ENCODE results near the gene KSR1. TPM values are rescaled to one million over a fixed set of nuclear protein-coding genes. Genes with fewer than 3 reads are reported as not detected.
"Not testable (repeated sequence)": the region's sequence is repeated elsewhere in the genome, so short reads cannot be mapped to it uniquely, and the experiment has no call there.

The KSR1 gene
- total RNA-seq, 1 donor from 2014 or later = 9.5 TPM

DNA sequence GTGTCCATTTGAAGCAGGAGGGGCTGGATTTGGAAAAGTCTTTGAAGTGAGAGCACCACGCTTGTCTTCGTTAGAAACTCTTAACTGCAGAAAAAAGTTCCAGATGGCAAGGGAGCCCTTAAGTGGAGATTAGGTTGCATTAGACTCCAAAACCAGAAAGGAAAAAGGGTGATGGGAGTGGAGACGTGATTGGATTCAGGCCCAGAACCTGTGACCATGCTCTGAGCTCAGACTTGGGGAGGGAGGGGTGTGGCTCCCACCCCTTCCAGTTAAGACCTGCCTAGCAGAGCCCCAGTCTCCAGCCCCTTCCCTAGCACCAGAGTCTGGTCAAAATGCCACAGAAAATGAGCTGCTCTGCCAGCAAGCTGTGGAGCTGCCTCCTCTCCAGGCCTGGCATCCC, 168.3 kb downstream of the KSR1 start:
- intact Hi-C loops (cut with micrococcal nuclease) = no loop called here
- H3K4me3 ChIP-seq = no peak overlapping the region
- H3K27ac ChIP-seq (replicated peaks) = no peak overlapping the region
- no peaks in the 10 kb centered on the region for H3K27me3 ChIP-seq (ENCODE audit: low read depth)
- no peaks in the 10 kb centered on the region for H3K9me3 ChIP-seq (replicated peaks)
- H3K36me3 ChIP-seq = peaks cover 52% of the 10 kb centered on the region
- H3K4me1 ChIP-seq = peaks cover 8% of the 10 kb centered on the region
- no peak for DNase-seq
- no peak for TF ChIP-seq CTCF (IDR thresholded peaks at IDR 0.05; ENCODE audit: borderline replicate concordance)

DNA sequence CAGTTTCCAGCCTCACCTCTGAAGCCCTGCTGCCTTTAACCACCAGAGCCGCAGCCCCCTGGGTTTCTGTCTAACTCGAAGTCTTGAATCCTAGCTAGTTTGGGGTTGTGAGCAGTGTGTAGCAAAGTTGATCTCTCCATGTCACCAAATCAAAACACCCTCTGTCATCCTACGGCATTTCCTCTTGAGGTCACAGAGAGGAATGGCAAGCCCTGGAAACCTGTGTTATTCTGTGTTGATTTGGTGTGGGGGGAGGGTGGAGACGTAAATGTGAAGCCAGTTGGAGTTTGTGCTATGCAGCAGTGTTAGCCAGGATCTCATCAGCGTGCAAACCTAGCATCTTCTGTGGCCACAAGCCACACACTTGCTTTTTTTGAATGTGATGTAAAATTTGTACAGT, 169.6 kb downstream of the KSR1 start:
- no peak for TF ChIP-seq CTCF (IDR thresholded peaks at IDR 0.05; ENCODE audit: borderline replicate concordance)
- Histone ChIP-seq H3K36me3 (peaks cover 43% of the 10 kb centered on the region), H3K9me3 (replicated peaks) (no peaks in the 10 kb centered on the region), H3K27me3 (ENCODE audit: low read depth) (no peaks in the 10 kb centered on the region), H3K4me3 (no peak overlapping the region), H3K4me1 (peaks cover 12% of the 10 kb centered on the region), H3K27ac (replicated peaks) (no peak overlapping the region)
- DNase-seq = no peak
- intact Hi-C loops (cut with micrococcal nuclease) = no loop called here

DNA sequence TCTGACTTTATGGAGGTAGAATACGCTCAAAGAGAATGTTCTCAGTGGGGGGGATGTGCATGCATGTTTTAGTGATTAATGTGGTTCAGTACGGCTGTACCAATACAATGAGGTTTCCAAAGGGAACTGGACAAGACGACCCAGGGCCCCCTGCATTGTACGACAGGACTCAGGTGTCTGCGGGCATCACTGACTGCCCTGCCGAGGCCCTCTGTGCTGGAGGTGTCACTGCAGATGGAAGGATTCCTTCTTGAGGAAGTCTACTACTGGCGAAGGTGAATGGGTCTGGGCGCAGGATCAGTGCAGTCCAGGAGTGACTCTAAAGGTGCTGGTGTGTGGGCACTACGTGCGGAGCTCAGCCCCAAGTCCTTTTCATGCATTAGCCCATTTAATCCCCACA, 171.3 kb downstream of the KSR1 start:
- Histone ChIP-seq H3K4me3 (no peak overlapping the region), H3K36me3 (peaks cover 28% of the 10 kb centered on the region), H3K9me3 (replicated peaks) (no peaks in the 10 kb centered on the region), H3K27me3 (ENCODE audit: low read depth) (no peaks in the 10 kb centered on the region), H3K4me1 (peaks cover 29% of the 10 kb centered on the region), H3K27ac (replicated peaks) (no peak overlapping the region)
- intact Hi-C loops (cut with micrococcal nuclease) = no loop called here
- TF ChIP-seq CTCF (IDR thresholded peaks at IDR 0.05; ENCODE audit: borderline replicate concordance) = no peak
- DNase-seq = no peak

GRCh38 chr17:27628376-27628775, 172.1 kb downstream of the KSR1 start:
- no peak for TF ChIP-seq CTCF (IDR thresholded peaks at IDR 0.05; ENCODE audit: borderline replicate concordance)
- intact Hi-C loops (cut with micrococcal nuclease) = no loop called here
- DNase-seq = no peak
- peaks cover 37% of the 10 kb centered on the region for H3K4me1 ChIP-seq
- H3K27ac ChIP-seq (replicated peaks) = no peak overlapping the region
- H3K9me3 ChIP-seq (replicated peaks) = no peaks in the 10 kb centered on the region
- H3K36me3 ChIP-seq = peaks cover 22% of the 10 kb centered on the region
- H3K4me3 ChIP-seq = no peak overlapping the region
- H3K27me3 ChIP-seq (ENCODE audit: low read depth) = no peaks in the 10 kb centered on the region

DNA sequence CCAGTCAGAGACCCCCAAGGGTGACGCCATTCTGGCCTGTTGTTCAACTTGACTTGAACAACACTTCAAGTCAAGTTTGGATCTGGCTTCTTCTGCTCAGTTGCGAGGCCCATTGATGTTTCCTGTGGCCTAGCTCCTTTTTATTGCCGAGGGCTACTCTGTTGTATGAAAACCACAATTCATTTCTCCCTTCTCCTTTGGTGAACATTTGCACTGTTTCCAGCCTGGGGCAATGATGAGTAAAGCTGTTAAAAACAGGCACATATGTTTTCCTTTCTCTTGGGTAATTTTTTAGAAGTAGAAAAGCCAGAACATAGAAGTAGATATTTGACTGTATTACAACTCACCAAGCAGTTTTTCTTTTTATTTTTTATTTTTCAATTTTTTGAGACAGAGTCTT, 173.0 kb downstream of the KSR1 start:
- H3K36me3 ChIP-seq = peaks cover 14% of the 10 kb centered on the region
- peaks cover 42% of the 10 kb centered on the region for H3K4me1 ChIP-seq
- DNase-seq; H3K4me3 ChIP-seq; H3K9me3 ChIP-seq (replicated peaks); intact Hi-C loops (cut with micrococcal nuclease); H3K27me3 ChIP-seq (ENCODE audit: low read depth); H3K27ac ChIP-seq (replicated peaks): not testable (repeated sequence)

DNA sequence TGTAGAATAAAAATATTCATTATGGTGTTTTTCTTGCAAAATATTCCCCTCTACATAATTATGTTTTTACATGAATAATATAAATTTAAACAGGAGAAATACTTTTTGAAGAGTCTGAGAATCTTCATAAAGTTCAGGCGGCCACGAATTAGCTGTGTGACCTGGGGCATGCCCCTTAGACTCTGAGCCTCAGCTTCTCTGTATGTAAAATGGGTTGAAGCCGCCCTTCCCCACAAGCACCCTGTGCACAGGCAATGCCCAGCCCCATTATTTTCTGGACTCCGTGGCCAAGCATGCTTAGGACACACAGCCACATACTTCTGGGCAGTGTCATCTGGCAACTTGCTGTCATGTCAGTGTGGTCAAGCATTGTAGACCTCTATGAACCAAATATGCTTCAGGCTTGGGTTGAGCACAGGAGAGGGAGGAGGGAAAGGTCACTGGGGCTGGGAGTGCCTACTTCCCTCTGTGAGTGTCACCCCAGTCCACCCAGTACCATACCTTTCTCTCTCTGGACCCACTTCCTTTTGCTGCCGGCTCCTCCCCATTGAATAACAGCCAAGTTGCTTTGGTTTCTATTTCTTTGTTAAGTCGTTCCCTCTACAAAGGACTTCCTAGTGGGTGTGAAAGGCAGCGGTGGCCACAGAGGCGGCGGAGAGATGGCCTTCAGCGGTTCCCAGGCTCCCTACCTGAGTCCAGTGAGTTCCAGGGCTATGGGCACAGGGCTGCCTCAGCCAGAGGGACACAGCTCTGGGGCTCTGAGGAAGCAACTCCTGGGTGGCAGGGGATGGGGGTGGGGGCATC, 174.6 kb downstream of the KSR1 start, which contains the start of gene LGALS9:
Gene LGALS9, plus strand, starts transcription at position 582 of the 804 bp plus-strand sequence. Its CDS starts 78 bp downstream, at position 660.
- intact Hi-C loops (cut with micrococcal nuclease) = no loop called here
- H3K27me3 ChIP-seq (ENCODE audit: low read depth) = no peaks in the 10 kb centered on the region
- peaks cover 50% of the 10 kb centered on the region for H3K4me1 ChIP-seq
- H3K36me3 ChIP-seq = peaks cover 4% of the 10 kb centered on the region
- H3K4me3 ChIP-seq = peak within 1 kb of the TSS; percentile 62
- no peak for DNase-seq
- TF ChIP-seq CTCF (IDR thresholded peaks at IDR 0.05; ENCODE audit: borderline replicate concordance) = no peak
- H3K9me3 ChIP-seq (replicated peaks) = no peaks in the 10 kb centered on the region
- peak within 1 kb of the TSS; percentile 85 for H3K27ac ChIP-seq (replicated peaks)
